RWPE2 (cell line): ENCODE measurements around the gene PRR36.
A peak's percentile ranks its signal among the peaks of the same experiment; 100 is the strongest.

Experiments
- ATAC-seq: fragments of 200-7000 bp; cut with Tn5 transposase; 3 replicates; pipeline ENCODE4 v1.9.1; 2021; ENCODE audit warnings: low read depth
- DNase-seq: peaks from one replicate; pipeline ENCODE4 v3.0.0-alpha.2; 2020; ENCODE audit warnings: low spot score
- H3K27ac ChIP-seq: fragments of 450-650 bp; 2 replicates; pipeline ENCODE4 v1.5.1; 2017; ENCODE audit warnings: mild to moderate bottlenecking; ENCODE audit not compliant: poor library complexity, severe bottlenecking
- H3K27me3 ChIP-seq: fragments of 250-450 bp; sonication (Bioruptor Pico); 2 replicates; pipeline ENCODE4 v1.5.1; 2021; ENCODE audit warnings: mild to moderate bottlenecking, moderate library complexity; ENCODE audit not compliant: insufficient read depth, poor library complexity, severe bottlenecking
- H3K36me3 ChIP-seq: fragments of 250-450 bp; sonication (Bioruptor Pico); 2 replicates; pipeline ENCODE4 v1.5.1; 2020; ENCODE audit warnings: low read depth, mild to moderate bottlenecking, moderate library complexity
- H3K4me1 ChIP-seq: fragments of 250-450 bp; sonication (Bioruptor Pico); 2 replicates; pipeline ENCODE4 v1.5.1; 2021; ENCODE audit warnings: mild to moderate bottlenecking, moderate library complexity; ENCODE audit not compliant: insufficient read depth, poor library complexity, severe bottlenecking
- H3K4me3 ChIP-seq: fragments of 250-450 bp; sonication (Bioruptor Pico); 2 replicates; pipeline ENCODE4 v1.5.1; 2021; ENCODE audit warnings: mild to moderate bottlenecking, moderate library complexity; ENCODE audit not compliant: severe bottlenecking
- H3K9me3 ChIP-seq: fragments of 250-450 bp; sonication (Bioruptor Pico); 2 replicates; pipeline ENCODE4 v1.5.1; 2021; ENCODE audit warnings: mild to moderate bottlenecking, moderate library complexity; ENCODE audit not compliant: severe bottlenecking
- CTCF ChIP-seq: fragments of 450-650 bp; IDR thresholded peaks from one replicate; pipeline ENCODE4 v1.5.1; 2017; ENCODE audit warnings: mild to moderate bottlenecking, moderate library complexity; ENCODE audit not compliant: poor library complexity, severe bottlenecking

PRR36 gene

GRCh38 chr19:7855426-7856108 is 18.6 kb downstream of the PRR36 start:
- no peak overlapping the region for H3K4me3 ChIP-seq
- H3K27ac ChIP-seq, result no peak overlapping the region
- H3K9me3 ChIP-seq, result no peaks in the 10 kb centered on the region
- DNase-seq (peak; percentile 49), ATAC-seq (no peak)
- no peaks in the 10 kb centered on the region for H3K36me3 ChIP-seq
- no peak for TF ChIP-seq CTCF
- H3K27me3 ChIP-seq, result no peaks in the 10 kb centered on the region
- peaks cover 2% of the 10 kb centered on the region for H3K4me1 ChIP-seq

GRCh38 chr19:7853770-7854128 is 20.4 kb downstream of the PRR36 start:
- no peaks in the 10 kb centered on the region for H3K27me3 ChIP-seq
- no peak overlapping the region for H3K27ac ChIP-seq
- DNase-seq (no peak), ATAC-seq (no peak)
- no peak overlapping the region for H3K4me3 ChIP-seq
- TF ChIP-seq CTCF, result no peak
- H3K4me1 ChIP-seq, result peaks cover 9% of the 10 kb centered on the region
- no peaks in the 10 kb centered on the region for H3K36me3 ChIP-seq
- no peaks in the 10 kb centered on the region for H3K9me3 ChIP-seq

GRCh38 chr19:7852851-7853769 is 21.1 kb downstream of the PRR36 start:
- Histone ChIP-seq H3K4me1 (peaks cover 9% of the 10 kb centered on the region), H3K9me3 (no peaks in the 10 kb centered on the region), H3K27ac (no peak overlapping the region), H3K4me3 (no peak overlapping the region), H3K27me3 (no peaks in the 10 kb centered on the region), H3K36me3 (no peaks in the 10 kb centered on the region)
- ATAC-seq, result peak; percentile 55
- DNase-seq, result peak; percentile 76
- TF ChIP-seq CTCF, result peak; percentile 81

GRCh38 chr19:7851623-7852500 is 22.3 kb downstream of the PRR36 start:
- ATAC-seq (no peak), DNase-seq (peak; percentile 42)
- TF ChIP-seq CTCF, result no peak
- Histone ChIP-seq H3K4me3 (no peak overlapping the region), H3K4me1 (peaks cover 9% of the 10 kb centered on the region), H3K36me3 (no peaks in the 10 kb centered on the region), H3K27ac (no peak overlapping the region), H3K9me3 (no peaks in the 10 kb centered on the region), H3K27me3 (no peaks in the 10 kb centered on the region)
